SW 1271 (cell line): ENCODE results near the gene NTRK3.
"Not testable (repeated sequence)": the region's sequence is repeated elsewhere in the genome, so short reads cannot be mapped to it uniquely, and the experiment has no call there.

Experiments
- DNase-seq, 2 experiments: peaks; one replicate each; lab custom pipeline; 2025; lab: John Stamatoyannopoulos, UW

NTRK3 gene

DNA sequence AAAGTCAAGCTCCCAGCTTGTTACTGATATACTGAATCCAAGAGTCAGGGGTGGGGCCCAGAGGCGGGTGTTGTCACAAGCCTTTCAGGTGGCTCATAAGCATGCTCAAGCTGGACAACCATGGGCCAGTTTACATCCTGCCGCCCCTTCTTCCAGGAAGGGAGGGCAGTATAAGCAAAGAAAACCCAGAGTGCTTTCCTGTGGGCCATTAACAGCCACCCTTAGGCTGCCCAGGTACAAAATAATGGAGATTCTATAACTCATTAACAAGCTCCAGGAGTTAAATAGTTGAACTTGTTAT lies 183.2 kb downstream of the NTRK3 start:
- DNase-seq = no peak

DNA sequence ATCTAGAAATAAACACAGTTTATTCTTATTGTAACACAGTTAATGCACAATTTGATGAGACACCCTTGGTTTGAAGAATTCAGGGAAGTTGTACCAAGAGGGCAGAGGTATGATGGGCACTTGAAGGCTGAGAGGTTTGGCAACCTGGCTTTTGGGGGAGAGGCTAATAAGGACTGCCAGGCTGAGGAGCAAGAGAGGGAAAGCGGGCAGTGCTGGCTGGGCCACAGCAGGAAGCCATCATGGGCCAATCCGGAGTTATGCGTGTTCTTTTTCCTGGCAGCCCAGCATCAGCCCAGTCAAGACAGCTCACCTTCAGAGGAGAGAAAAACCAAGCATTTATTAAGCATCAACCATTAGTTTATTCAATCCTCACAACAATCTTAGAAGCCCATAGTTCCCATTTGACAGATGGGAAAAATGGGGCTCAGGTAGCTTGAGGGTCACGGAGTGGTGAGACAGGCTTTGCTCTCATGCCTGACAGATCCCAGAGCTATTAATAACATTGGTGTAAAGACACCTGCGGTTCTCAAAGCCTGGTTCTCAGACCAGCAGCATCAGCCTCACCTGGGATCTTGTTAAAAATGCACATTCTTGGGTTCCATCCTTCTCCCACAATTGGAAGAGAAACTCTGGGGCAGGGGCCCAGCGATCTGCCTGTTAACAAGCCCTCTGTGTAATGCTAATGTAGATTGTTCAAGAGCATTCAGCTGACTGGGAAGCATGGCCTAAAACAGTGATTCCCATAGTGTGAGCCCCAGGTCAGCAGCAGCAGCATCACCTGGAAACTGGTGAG lies 183.7 kb downstream of the NTRK3 start:
- DNase-seq = no peak

DNA sequence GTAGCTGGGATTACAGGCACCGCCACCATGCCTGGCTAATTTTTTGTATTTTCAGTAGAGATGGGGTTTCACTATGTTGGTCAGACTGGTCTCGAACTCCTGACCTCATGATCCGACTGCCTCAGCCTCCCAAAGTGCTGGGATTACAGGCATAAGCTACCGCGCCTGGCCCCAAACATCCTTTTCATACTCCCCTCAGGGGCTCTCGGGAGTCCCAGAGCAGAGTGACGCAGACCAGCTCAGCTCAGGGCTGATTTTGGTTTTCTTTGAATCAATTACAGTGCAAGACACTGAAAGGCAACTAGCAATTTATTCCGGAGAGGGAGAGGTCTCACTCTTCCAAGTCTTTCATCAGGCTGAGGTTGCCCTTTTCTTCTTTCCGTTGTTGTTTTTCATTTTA lies 184.4 kb downstream of the NTRK3 start:
- not testable (repeated sequence) for DNase-seq

DNA sequence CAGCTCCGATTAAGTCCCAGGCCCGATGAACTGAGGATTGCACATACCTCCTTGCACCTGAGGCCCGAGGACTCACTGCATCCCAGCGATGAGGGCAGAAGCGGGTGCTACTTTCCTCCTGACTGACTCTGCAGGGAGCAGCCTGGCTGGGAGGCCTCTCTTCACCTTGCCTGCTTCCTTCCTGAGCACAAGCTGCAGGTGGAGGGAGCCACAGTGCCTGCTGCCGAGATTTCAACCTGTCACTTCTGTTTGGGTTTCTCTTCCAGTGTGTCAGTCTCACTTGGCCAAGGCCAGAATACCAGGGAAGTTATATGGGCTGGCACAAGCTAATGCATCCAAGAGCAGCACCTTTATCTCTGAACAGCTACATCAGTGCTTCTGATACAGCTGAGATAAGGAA lies 185.4 kb downstream of the NTRK3 start:
- DNase-seq = no peak

GRCh38 chr15:88069561-88069960 lies 187.0 kb downstream of the NTRK3 start:
- no peak for DNase-seq

GRCh38 chr15:88067331-88067685 lies 189.2 kb downstream of the NTRK3 start:
- DNase-seq = no peak

- DNase-seq = no peak
Observed at GRCh38 chr15:88066636-88067330, 189.8 kb downstream of the NTRK3 start.

DNA sequence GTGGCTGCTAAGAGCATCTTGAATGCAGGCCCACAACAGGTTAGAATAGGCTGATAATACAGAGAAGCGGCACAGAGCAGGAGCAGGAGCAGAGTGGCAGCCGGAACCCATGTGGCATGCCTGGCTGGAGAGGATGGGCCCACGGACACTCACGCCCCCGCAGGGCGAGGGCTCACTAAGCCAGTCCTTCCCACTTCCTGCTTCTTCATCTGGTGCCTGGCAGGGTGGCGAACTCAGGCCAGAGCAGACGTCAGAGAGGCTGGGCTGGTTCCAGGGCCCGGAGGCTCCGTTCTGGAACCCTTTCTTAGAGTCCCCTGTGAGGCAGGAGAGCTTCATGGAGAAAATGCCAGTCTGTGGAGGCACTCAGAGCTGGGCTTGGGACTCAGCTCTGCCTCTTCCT lies 195.1 kb downstream of the NTRK3 start:
- no peak for DNase-seq

GRCh38 chr15:88060383-88060782 lies 196.2 kb downstream of the NTRK3 start:
- DNase-seq = no peak

GRCh38 chr15:88057836-88058235 lies 198.7 kb downstream of the NTRK3 start:
- DNase-seq = no peak

DNA sequence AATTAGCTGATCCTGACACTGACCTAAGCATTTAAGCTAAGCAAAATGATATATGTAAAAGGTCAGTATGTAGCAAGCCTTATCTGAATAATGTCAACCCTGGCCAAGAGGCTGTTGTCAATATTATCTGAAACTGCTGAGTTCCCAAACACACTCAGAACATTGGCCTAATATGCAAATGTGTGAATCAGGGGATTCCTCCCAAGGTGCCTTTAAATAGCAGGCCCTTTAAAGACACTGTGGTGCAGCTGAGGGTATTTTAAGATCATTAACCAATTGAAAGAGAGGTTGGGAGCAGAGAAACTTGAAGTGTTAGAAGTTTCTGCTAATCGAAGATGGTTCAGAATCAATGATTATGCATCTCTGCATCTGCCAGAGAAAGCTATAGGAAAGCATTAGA lies 207.0 kb downstream of the NTRK3 start:
- DNase-seq = no peak

GRCh38 chr15:88048755-88049154 lies 207.8 kb downstream of the NTRK3 start:
- no peak for DNase-seq

- no peak for DNase-seq
Observed at GRCh38 chr15:88048237-88048636, 208.3 kb downstream of the NTRK3 start.

- no peak for DNase-seq
Observed at GRCh38 chr15:88046576-88047129, 209.9 kb downstream of the NTRK3 start.

DNA sequence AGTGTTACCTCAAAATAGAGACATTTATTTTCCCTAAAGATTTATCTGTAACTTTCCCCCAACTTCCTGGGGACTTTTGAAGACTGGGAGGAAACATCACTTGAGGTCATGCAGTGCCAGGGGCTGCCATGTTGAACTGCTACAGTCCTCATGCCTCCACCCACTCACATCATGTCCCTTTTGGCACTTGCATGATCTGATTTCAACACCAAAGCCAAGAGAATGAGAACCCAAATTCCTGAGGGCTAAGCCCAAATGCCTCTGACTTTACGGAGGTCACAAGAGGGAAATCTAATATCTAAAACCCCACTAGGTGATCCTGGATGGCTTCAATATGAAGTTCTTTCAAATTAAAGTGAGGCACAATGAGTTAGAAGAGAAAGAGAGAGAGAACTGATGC lies 213.1 kb downstream of the NTRK3 start:
- DNase-seq = no peak

GRCh38 chr15:88042047-88042446 lies 214.5 kb downstream of the NTRK3 start:
- no peak for DNase-seq

DNA sequence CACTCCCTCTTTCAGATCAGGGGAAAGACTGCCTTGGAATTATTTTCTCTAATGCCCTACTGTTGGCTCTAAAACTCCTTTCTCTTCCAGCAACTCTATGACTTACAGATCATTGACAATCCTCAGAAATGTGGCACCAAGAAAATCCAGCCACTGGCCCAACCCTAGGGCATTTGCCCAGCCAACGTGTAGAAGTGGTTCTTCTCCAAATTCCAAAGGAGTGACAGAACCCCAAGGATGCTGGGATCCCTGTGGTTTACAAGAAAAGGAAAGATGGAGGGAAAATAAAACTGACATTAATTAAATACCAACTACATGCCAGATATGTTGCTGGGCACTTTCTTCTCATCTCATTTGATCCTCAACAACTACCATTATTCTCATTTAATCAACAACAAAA lies 216.0 kb downstream of the NTRK3 start:
- no peak for DNase-seq

DNA sequence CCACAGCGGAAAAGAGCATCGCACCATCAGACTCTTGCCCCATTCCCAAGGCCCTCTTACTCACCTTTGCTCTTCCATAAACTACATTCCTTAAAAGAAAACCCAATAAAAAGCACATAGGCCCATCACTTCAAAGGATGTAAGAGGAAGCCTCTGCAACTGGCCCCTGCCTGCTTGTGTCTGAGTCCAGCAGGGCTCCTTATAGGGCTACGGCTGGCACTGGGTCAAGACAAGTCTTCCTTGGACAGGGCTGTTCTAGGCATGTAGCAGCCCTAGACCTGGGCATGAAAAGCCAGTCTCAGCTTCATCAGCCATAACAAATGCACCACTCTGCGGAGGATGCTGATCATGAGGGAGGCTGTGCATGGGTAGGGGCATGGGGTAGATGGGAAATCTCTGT lies 218.3 kb downstream of the NTRK3 start:
- no peak for DNase-seq

- DNase-seq = no peak
Observed at GRCh38 chr15:88036154-88036839, 220.2 kb downstream of the NTRK3 start.

DNA sequence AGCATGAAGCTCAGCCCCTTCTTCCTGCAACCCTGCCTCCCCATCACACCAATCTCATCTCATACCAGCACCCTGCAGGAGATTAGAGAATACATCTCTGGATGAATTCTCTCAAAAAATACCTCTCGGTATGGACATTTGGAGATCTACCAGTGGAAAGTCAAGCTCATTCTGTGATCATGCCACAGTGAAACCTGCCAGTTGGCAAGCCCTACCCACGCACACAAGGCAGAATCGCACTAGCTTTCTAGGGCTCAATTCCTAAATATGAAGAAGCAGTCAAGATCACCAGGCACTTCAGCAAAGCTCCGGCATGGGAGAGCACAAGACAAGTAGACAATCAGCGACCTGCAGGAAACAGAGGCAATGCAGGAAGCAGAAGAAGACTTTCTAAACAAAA lies 221.2 kb downstream of the NTRK3 start:
- no peak for DNase-seq

DNA sequence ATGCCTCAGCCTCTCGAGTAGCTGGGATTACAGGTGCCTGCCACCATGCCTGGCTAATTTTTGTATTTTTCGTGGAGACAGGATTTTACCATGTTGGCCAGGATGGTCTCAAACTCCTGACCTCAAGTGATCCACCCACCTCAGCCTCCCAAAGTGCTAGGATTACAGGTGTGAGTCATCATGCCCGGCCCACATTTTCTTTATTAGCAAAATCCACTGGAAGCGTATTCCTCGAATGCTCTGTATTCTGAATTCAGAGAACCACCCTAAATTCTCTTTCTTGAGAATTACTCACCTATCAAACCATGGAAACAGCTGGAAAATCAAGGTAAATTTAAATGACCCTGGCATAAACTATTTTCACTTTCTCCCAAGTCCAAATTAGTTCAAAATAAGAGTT lies 223.1 kb downstream of the NTRK3 start:
- not testable (repeated sequence) for DNase-seq

- no peak for DNase-seq
Observed at GRCh38 chr15:88032787-88033186, 223.8 kb downstream of the NTRK3 start.

- no peak for DNase-seq
Observed at GRCh38 chr15:88031461-88031860, 225.1 kb downstream of the NTRK3 start.
